Liver (tissue), 9 donors: Measurements from ENCODE around the gene REXO1. TPM values are rescaled to one million over a fixed set of nuclear protein-coding genes. Genes with fewer than 3 reads are reported as not detected.

ENCODE experiments used
- DNase-seq: peaks from one replicate; pipeline ENCODE4 v3.0.0-alpha.2; 2017; ENCODE audit warnings: low spot score
- H3K27ac ChIP-seq, 2 donors: one replicate each; pipeline ENCODE4 v1.7.0; 2013; ENCODE audit warnings: inconsistent platforms in 2 of 2, low read length in 2 of 2, control low read depth in 1 of 2, low read depth in 1 of 2, mild to moderate bottlenecking in 1 of 2
- H3K27me3 ChIP-seq, 4 donors: one replicate each; pipeline versions ENCODE4 v1.6.1 to v1.7.0; 2013; ENCODE audit warnings: low read length in 3 of 4, inconsistent platforms in 1 of 4, mild to moderate bottlenecking in 1 of 4, moderate library complexity in 1 of 4; ENCODE audit not compliant: control insufficient read depth in 4 of 4, insufficient read depth in 4 of 4
- H3K36me3 ChIP-seq, 4 donors: one replicate each; pipeline versions ENCODE4 v1.6.1 to v1.7.0; 2013; ENCODE audit warnings: low read length in 3 of 4, mild to moderate bottlenecking in 3 of 4, low read depth in 1 of 4, moderate library complexity in 1 of 4; ENCODE audit not compliant: control insufficient read depth in 4 of 4, insufficient read depth in 3 of 4
- H3K4me1 ChIP-seq, 4 donors: one replicate each; pipeline versions ENCODE4 v1.6.1 to v1.7.0; 2013; ENCODE audit warnings: low read length in 3 of 4, mild to moderate bottlenecking in 3 of 4, moderate library complexity in 1 of 4; ENCODE audit not compliant: control insufficient read depth in 4 of 4, insufficient read depth in 4 of 4
- H3K4me3 ChIP-seq, 3 donors: one replicate each; pipeline versions ENCODE4 v1.6.1 to v1.7.0; 2013; ENCODE audit warnings: low read length in 3 of 3, control low read depth in 1 of 3, low read depth in 1 of 3, mild to moderate bottlenecking in 1 of 3
- H3K9ac ChIP-seq, 2 donors: one replicate each; pipeline ENCODE4 v1.7.0; 2013; ENCODE audit warnings: low read length in 2 of 2, mild to moderate bottlenecking in 2 of 2, moderate library complexity in 2 of 2, control low read depth in 1 of 2, low read depth in 1 of 2
- H3K9me3 ChIP-seq, 4 donors: one replicate each; pipeline versions ENCODE4 v1.6.1 to v1.7.0; 2013; ENCODE audit warnings: low read length in 3 of 4; ENCODE audit not compliant: control insufficient read depth in 4 of 4
- ATF3 ChIP-seq: IDR thresholded peaks from 2 replicates; pipeline ENCODE4 v1.6.1; 2016; ENCODE audit warnings: antibody characterized with exemption
- CTCF ChIP-seq: fragments of 150-350 bp; IDR thresholded peaks from 2 replicates; pipeline ENCODE4 v1.5.1; 2017; ENCODE audit warnings: improper control_type of control experiment, low read depth, low read length; ENCODE audit not compliant: missing input control
- EGR1 ChIP-seq, 2 donors: IDR thresholded peaks; 2 replicates each; pipeline ENCODE4 v1.6.1; 2016 to 2018; ENCODE audit warnings: antibody characterized with exemption in 2 of 2, low read depth in 2 of 2
- FOXA1 ChIP-seq: IDR thresholded peaks from 2 replicates; pipeline ENCODE4 v1.6.1; 2016; ENCODE audit warnings: antibody characterized with exemption
- FOXA2 ChIP-seq: IDR thresholded peaks from 2 replicates; pipeline ENCODE4 v1.6.1; 2016; ENCODE audit warnings: antibody characterized with exemption
- GABPA ChIP-seq, 2 donors: IDR thresholded peaks in 1 of 2; conservative IDR thresholded peaks in 1 of 2; 2 replicates each; pipeline ENCODE4 v1.6.1; 2016; ENCODE audit warnings: antibody characterized with exemption in 2 of 2, mild to moderate bottlenecking in 1 of 2, moderate library complexity in 1 of 2
- HNF4A ChIP-seq, 2 donors: conservative IDR thresholded peaks; 2 replicates each; pipeline ENCODE4 v1.6.1; 2016; ENCODE audit warnings: antibody characterized with exemption in 2 of 2, mild to moderate bottlenecking in 2 of 2
- HNF4G ChIP-seq: IDR thresholded peaks from 2 replicates; pipeline ENCODE4 v1.6.1; 2016; ENCODE audit warnings: antibody characterized with exemption
- JUND ChIP-seq, 2 donors: IDR thresholded peaks; 2 replicates each; pipeline ENCODE4 v1.6.1; 2016; ENCODE audit warnings: antibody characterized with exemption in 2 of 2
- NR2F2 ChIP-seq: IDR thresholded peaks from 2 replicates; pipeline ENCODE4 v1.6.1; 2016; ENCODE audit warnings: antibody characterized with exemption
- RAD21 ChIP-seq, 2 donors: IDR thresholded peaks; 2 replicates each; pipeline ENCODE4 v1.6.1; 2016; ENCODE audit warnings: antibody characterized with exemption in 2 of 2, mild to moderate bottlenecking in 2 of 2
- REST ChIP-seq: IDR thresholded peaks from 2 replicates; pipeline ENCODE4 v1.6.1; 2016; ENCODE audit warnings: antibody characterized with exemption, mild to moderate bottlenecking
- RXRA ChIP-seq, 2 donors: IDR thresholded peaks; 2 replicates each; pipeline ENCODE4 v1.6.1; 2017 to 2018; ENCODE audit warnings: antibody characterized with exemption in 2 of 2, mild to moderate bottlenecking in 1 of 2
- TAF1 ChIP-seq: conservative IDR thresholded peaks from 2 replicates; pipeline ENCODE4 v1.6.1; 2016; ENCODE audit warnings: antibody characterized with exemption, mild to moderate bottlenecking
- ZBTB33 ChIP-seq: IDR thresholded peaks from 2 replicates; pipeline ENCODE4 v1.6.1; 2016; ENCODE audit warnings: antibody characterized with exemption
- WGBS: extraction: QIAGEN DNeasy Blood & Tissue Kit; methylation state at CpG from one replicate; pipeline ENCODE4 v1.1.7; 2013; 5-methylcytosine and 5-hydroxymethylcytosine counted together
- polyA plus RNA-seq, 2 donors: library from polyadenylated mRNA; stranded (reverse) in 1 of 2; unstranded in 1 of 2; fragments of 200-250 nt in 1 of 2; fragments of >200 nt in 1 of 2; fragmentation: Nextera tagmentation in 1 of 2; extraction: Ambion mirVana in 1 of 2; gene quantifications; one replicate each; pipeline versions ENCODE4 v1.2.1 to v1.2.3, GENCODE V29; 2013 to 2015
- total RNA-seq, 2 donors: library from RNA; depleted of rRNA; stranded (reverse); fragments of >200 nt; gene quantifications; one replicate each; pipeline ENCODE4 v1.2.3, GENCODE V29; 2014
- donor health status: healthy.
- donor health status: healthy.
- donor health status: healthy.
- donor health status: healthy.
- donor health status: healthy.

REXO1 gene
- total and polyA plus RNA-seq, 4 donors: 2.0 to 11.5 (median 9.2) TPM

- no peak overlapping the region for H3K9ac ChIP-seq
- H3K27me3 ChIP-seq: no peaks in the 10 kb centered on the region
- no peak overlapping the region for H3K27ac ChIP-seq
- TF ChIP-seq ATF3: no peak
- no peak for TF ChIP-seq REST
- no peak for TF ChIP-seq HNF4G
- TF ChIP-seq HNF4A (conservative IDR thresholded peaks at IDR 0.05): no peak
- TF ChIP-seq RAD21 (IDR thresholded peaks at IDR 0.05): no peak
- no peak for TF ChIP-seq JUND (IDR thresholded peaks at IDR 0.05)
- TF ChIP-seq CTCF: no peak
- WGBS: 58% methylated on average over 11 of the region's 11 CpGs
- no peaks in the 10 kb centered on the region for H3K9me3 ChIP-seq
- peaks cover 0 to 7% (median 3%) of the 10 kb centered on the region in 4 donors for H3K36me3 ChIP-seq
- no peak for DNase-seq
- peaks cover 18 to 63% (median 33%) of the 10 kb centered on the region in 4 donors for H3K4me1 ChIP-seq
- no peak overlapping the region for H3K4me3 ChIP-seq
Measured at GRCh38 chr19:1829958-1830357, 18.3 kb downstream of the REXO1 start.

- Histone ChIP-seq H3K27ac (peak overlapping the region in 1 of 2 donors; percentile 12), H3K9me3 (no peaks in the 10 kb centered on the region), H3K9ac (no peak overlapping the region), H3K4me1 (peaks cover 15 to 49% (median 25%) of the 10 kb centered on the region in 4 donors), H3K36me3 (peaks cover 2 to 7% (median 5%) of the 10 kb centered on the region in 4 donors), H3K4me3 (no peak overlapping the region), H3K27me3 (no peaks in the 10 kb centered on the region)
- TF ChIP-seq EGR1 (IDR thresholded peaks at IDR 0.05; ENCODE audit: low read depth in 2 of 2) (no peak), RXRA (IDR thresholded peaks at IDR 0.05) (no peak), GABPA (IDR thresholded peaks at IDR 0.05 in 1 of 2, conservative IDR thresholded peaks at IDR 0.05 in 1 of 2) (no peak), FOXA1 (no peak), FOXA2 (no peak), RAD21 (IDR thresholded peaks at IDR 0.05) (no peak), ZBTB33 (no peak), CTCF (no peak), REST (no peak), TAF1 (no peak), HNF4A (conservative IDR thresholded peaks at IDR 0.05) (no peak), NR2F2 (no peak), JUND (IDR thresholded peaks at IDR 0.05) (no peak)
- 91% methylated on average over 57 of the region's 57 CpGs for WGBS
- DNase-seq: no peak
Measured at GRCh38 chr19:1828279-1829238, 19.7 kb downstream of the REXO1 start.
